Stimulated activated CD4-positive, alpha-beta T cell treated with anti-CD3 and anti-CD28 coated beads, Interleukin-12 subunit alpha, Interleukin-12 subunit beta, amount 100 ng/mL, for 24 hours (primary cell): ENCODE data around the gene DUSP1.
"Not testable (repeated sequence)": the region's sequence is repeated elsewhere in the genome, so short reads cannot be mapped to it uniquely, and the experiment has no call there.

Experiments used
- DNase-seq, 2 experiments: peaks; one replicate each; pipeline ENCODE4 v3.0.0-alpha.2; 2020; ENCODE audit warnings: low read depth in 2 of 2

Gene DUSP1

GRCh38 chr5:172797771-172798191 lies 26.8 kb upstream of the DUSP1 start:
- DNase-seq = no peak

DNA sequence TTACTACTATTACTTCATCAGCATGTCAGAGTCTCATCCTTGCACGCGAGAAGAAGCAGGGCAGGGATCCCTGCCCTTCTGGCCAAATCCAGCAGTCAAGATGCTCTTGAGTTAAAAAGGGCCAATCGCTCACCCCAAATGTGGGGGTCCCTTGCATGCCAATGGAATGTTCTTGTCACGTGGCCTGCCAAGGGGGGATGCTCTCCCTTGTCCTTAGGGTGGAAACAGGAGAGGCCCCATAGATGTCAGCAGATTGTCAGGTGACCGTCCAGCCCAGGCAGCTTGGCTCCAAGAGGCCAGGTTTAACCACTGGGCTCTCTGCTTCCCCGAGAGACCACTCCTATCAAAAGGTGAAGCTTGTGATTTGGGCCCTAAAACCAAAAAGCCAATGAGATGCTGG lies 25.3 kb upstream of the DUSP1 start:
- no peak for DNase-seq

DNA sequence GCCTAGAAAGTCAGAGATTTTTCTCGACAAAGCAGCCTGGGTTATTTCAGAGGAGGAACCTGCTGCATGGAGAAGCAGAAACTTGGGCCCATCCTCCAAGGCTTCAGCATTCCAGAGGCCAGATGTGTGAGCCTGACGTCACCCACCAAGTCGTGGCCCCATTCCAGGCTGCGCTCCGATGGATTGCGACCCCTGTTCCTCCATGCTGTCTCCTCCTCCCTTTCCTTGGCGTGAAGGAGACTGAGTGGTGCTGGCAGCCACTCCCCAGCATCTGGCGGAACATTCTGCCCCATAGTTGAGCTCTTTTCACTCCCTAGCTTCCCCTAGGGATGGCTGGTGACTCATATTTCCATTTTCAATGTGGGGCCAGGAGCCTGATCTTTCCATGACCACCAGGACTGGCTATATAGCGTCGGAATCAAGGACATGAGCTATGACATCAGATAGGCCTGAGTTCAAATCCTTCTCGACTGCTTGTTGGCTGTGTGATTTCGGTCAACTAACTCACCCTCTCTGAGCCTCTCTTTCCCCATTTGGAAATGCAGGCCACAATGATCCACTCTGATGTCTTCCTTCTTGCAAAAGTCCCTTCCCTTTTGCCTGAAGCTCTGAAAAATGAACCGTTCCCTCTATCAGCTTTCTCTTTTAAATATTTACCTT lies 24.5 kb upstream of the DUSP1 start:
- no peak for DNase-seq

- no peak for DNase-seq
Measured at GRCh38 chr5:172793577-172794488, 22.8 kb upstream of the DUSP1 start.

GRCh38 chr5:172792701-172793570 lies 21.9 kb upstream of the DUSP1 start:
- DNase-seq = no peak

- no peak for DNase-seq
Measured at GRCh38 chr5:172791726-172792445, 20.9 kb upstream of the DUSP1 start.

DNA sequence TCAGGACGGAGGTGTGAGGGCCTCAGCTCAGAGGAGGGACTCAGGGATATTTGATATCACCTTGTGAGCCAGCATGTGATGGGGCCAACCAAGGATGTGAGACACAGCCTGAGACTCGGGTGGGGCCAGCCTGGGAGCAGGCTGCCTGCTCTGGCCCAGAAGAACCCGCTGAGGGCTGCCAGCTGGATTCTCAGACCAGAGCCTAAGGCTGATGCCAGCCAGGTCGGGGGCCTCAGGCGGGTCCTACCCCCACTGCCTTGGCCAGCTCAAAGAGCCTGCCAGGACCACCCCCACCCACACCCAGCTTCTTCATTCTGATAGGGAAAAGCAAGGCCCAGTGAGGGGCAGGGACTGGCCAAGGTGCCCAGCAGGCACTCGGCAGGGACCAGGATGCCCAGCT lies 20.3 kb upstream of the DUSP1 start:
- no peak for DNase-seq

DNA sequence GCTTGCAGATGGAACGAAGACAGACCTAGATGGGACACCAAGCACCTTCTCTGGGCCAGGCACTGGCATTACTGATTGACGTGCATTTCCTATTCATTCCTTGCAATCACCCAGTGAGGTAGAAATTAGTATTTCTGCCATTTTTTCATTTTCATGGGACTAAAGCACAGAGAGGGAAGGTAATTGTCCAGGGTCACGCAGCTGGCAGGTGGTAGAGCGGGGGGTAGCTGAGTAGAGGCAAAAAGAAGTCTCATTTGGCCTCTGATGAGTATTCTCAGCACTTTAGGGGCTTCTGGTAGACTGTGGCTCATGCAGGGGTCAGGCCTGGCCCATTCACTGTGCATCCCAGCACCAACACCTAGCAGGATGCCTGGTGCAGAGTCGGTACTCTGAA lies 19.5 kb upstream of the DUSP1 start:
- no peak for DNase-seq

GRCh38 chr5:172789687-172790495 lies 18.9 kb upstream of the DUSP1 start:
- DNase-seq = no peak

GRCh38 chr5:172788771-172789686 lies 18.0 kb upstream of the DUSP1 start:
- DNase-seq = no peak

DNA sequence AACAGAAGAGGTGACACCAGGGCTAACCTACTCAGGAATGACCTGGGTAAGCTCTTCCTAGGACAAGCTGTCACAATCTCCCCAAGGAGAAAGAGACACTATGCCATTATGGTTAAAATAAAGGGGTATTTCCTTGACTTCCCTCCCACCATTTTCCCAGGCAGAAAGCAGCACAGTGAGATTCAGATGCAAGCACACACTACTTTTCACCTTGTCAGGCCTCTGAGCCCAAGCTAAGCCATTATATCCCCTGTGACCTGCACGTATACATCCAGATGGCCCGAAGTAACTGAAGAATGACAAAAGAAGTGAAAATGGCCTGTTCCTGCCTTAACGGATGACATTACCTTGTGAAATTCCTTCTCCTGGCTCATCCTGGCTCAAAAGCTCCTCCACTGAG lies 16.5 kb upstream of the DUSP1 start:
- not testable (repeated sequence) for DNase-seq

GRCh38 chr5:172786736-172787462 lies 15.9 kb upstream of the DUSP1 start:
- no peak for DNase-seq

- no peak for DNase-seq
Measured at GRCh38 chr5:172785429-172786088, 14.6 kb upstream of the DUSP1 start.

DNA sequence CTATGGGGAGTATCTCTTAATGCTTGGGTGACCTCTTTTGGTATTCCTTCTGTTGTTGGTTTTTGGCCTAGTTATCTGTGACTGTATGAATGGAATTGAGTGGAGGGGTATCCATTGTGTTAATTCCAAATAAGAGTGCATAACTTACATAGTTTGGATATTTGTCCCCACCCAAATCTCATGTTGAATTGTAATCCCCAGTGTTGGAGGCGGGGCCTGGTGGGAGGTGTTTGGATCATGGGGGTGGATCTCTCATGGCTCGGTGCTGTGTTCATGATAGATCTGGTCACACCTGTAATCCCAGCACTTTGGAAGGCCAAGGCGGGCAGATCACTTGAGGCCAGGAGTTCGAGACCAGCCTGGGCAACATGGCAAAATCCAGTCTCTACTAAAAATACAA lies 13.2 kb upstream of the DUSP1 start:
- not testable (repeated sequence) for DNase-seq

- not testable (repeated sequence) for DNase-seq
Measured at GRCh38 chr5:172783319-172783718, 12.3 kb upstream of the DUSP1 start.

DNA sequence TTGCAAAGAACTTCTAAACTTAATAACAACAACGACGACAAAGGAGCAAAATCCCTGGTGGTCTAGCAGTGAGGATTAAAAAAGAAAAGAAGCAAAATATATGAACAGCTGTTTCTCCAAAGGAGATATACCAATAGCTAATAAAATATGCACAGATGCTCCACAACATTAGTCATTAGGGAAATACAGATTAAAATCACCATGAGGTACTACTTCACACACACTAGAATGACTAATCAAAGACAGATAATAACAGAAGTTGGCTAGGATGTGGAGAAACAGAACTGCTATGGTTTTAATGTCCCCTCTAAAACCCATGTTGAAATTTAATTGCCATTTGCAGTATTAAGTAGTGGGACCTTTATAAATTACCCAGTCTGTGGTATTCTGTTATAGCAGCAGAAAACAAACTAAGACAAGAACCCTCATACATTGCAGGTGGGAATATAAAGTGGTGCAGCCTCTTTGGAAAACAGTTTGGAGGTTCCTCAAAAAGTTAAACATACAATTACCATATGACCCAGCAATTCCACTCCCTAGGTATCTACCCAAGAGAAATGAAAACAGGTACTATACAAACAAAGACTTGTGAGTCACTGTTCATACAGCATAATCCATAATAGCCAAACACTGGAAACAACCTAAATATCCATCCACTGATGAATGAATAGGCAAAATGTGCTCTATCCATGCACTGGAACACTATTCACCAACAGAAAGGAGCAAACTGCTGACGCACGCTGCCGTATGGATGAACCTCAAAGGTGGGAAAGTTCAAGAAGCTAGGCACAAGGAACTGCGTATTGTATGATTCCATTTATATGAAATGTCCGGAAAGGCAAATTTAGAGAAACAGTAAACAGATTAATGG lies 11.4 kb upstream of the DUSP1 start:
- no peak for DNase-seq

DNA sequence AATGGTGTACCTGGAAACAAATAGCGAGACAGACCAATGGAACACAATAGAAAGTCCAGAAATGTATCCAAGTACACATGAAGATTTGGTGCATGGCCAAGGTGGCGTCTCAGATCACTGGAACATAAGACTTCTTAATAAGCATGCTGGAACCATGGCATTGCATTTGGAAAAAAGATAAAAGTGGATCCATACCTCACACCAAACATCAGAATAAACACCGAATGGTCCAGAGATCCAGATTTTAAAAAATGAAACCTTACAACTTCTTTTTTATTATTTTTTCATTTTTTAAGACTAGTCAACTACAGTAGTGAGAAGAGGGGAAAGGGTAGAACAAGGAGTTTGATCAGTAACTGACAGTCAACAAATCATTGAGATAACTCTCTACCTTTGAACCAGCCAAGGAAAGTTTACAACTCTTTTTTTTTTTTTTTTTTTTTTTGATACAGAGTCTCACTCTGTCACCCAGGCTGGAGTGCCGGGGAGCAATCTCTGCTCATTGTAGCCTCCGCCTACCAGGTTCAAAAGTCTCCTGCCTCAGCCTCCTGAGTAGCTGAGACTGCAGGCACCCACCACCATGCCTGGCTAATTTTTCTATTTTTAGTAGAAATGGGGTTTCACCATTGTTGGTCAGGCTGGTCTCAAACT lies 8.8 kb upstream of the DUSP1 start:
- no peak for DNase-seq
